H1 (cell line): ENCODE measurements around the gene HS6ST2. TPM values are rescaled to one million over a fixed set of nuclear protein-coding genes. Genes with fewer than 3 reads are reported as not detected.

Source experiments
- CTCF ChIA-PET: fragments of 300-600 bp; sonication (Branson Sonifier 250); formaldehyde crosslinking; loops from one replicate; lab custom pipeline; 2021; ENCODE audit not compliant: partially characterized antibody; lab: Charles Lee
- POLR2A ChIA-PET: fragments of 300-600 bp; sonication (Branson Sonifier 250); formaldehyde crosslinking; loops from one replicate; lab custom pipeline; 2021; ENCODE audit warnings: inconsistent platforms; ENCODE audit not compliant: partially characterized antibody; lab: Charles Lee
- DNase-seq, 2 experiments: peaks; one replicate each; pipeline versions ENCODE4 v3.0.0 to v3.0.0-alpha.2; 2010 to 2022; ENCODE audit warnings: low spot score in 2 of 2, low read depth in 1 of 2, mixed read lengths in 1 of 2
- FAIRE-seq: peaks from 2 replicates; lab custom pipeline; 2011; peaks lifted over from hg19 to GRCh38; lab: Jason Lieb, UNC
- H2AFZ ChIP-seq: 2 replicates; pipeline ENCODE4 v1.8.1; 2012; ENCODE audit warnings: low read length, inconsistent platforms
- H2AK5ac ChIP-seq: 2 replicates; pipeline ENCODE4 v1.6.1; 2013; ENCODE audit warnings: low read depth, low read length
- H2BK120ac ChIP-seq: replicated peaks from 2 replicates; pipeline ENCODE3; 2013; ENCODE audit warnings: low read depth, low read length, inconsistent platforms
- H2BK12ac ChIP-seq: 2 replicates; pipeline ENCODE4 v1.6.1; 2013; ENCODE audit warnings: low read depth, low read length
- H2BK15ac ChIP-seq: 2 replicates; pipeline ENCODE4 v1.6.1; 2013; ENCODE audit warnings: low read length
- H2BK20ac ChIP-seq: 2 replicates; pipeline ENCODE4 v1.6.1; 2013; ENCODE audit warnings: low read length
- H2BK5ac ChIP-seq: 2 replicates; pipeline ENCODE4 v1.6.1; 2013; ENCODE audit warnings: low read depth, low read length
- H3K14ac ChIP-seq: 2 replicates; pipeline ENCODE4 v1.6.1; 2013; ENCODE audit warnings: inconsistent platforms; ENCODE audit not compliant: insufficient read length
- H3K18ac ChIP-seq: 2 replicates; pipeline ENCODE4 v1.6.1; 2013; ENCODE audit warnings: low read length; ENCODE audit errors: extremely low read depth
- H3K23ac ChIP-seq: 2 replicates; pipeline ENCODE4 v1.6.1; 2013; ENCODE audit warnings: inconsistent platforms; ENCODE audit not compliant: insufficient read length
- H3K23me2 ChIP-seq: 2 replicates; pipeline ENCODE4 v1.6.1; 2013; ENCODE audit warnings: low read depth, low read length
- H3K27ac ChIP-seq: 2 replicates; pipeline ENCODE4 v1.6.1; 2011; ENCODE audit warnings: low read depth, low read length, inconsistent platforms
- H3K27me3 ChIP-seq, 4 experiments: replicated peaks in 1 of 4; 1 replicate in 1 of 4; 2 replicates in 3 of 4; pipeline versions ENCODE4 v1.6.1 to v1.8.1; 2011 to 2013; ENCODE audit warnings: low read length in 3 of 4, mild to moderate bottlenecking in 3 of 4, inconsistent platforms in 2 of 4, mixed read lengths in 2 of 4, moderate library complexity in 1 of 4; ENCODE audit not compliant: control insufficient read depth in 3 of 4, insufficient read depth in 3 of 4; ENCODE audit errors: extremely low read depth in 1 of 4
- H3K36me3 ChIP-seq, 4 experiments: 2 replicates each; pipeline versions ENCODE4 v1.6.1 to v1.8.1; 2011 to 2013; ENCODE audit warnings: mild to moderate bottlenecking in 4 of 4, low read length in 3 of 4, moderate library complexity in 2 of 4, control low read depth in 1 of 4, inconsistent platforms in 1 of 4; ENCODE audit not compliant: insufficient read depth in 4 of 4, control insufficient read depth in 2 of 4
- H3K4ac ChIP-seq: replicated peaks from 2 replicates; pipeline ENCODE3; 2013; ENCODE audit warnings: low read length, low read depth, mixed read lengths, inconsistent platforms; ENCODE audit not compliant: insufficient read length
- H3K4me1 ChIP-seq, 4 experiments: replicated peaks in 1 of 4; 1 replicate in 1 of 4; 2 replicates in 3 of 4; pipeline versions ENCODE4 v1.6.1 to v1.8.1; 2011 to 2013; ENCODE audit warnings: low read length in 3 of 4, inconsistent platforms in 2 of 4, mixed read lengths in 1 of 4; ENCODE audit not compliant: insufficient read depth in 4 of 4, control insufficient read depth in 3 of 4
- H3K4me2 ChIP-seq, 2 experiments: 2 replicates each; pipeline versions ENCODE4 v1.6.1 to v1.8.1; 2011 to 2013; ENCODE audit warnings: low read depth in 2 of 2, low read length in 2 of 2, control low read depth in 1 of 2, inconsistent platforms in 1 of 2, mild to moderate bottlenecking in 1 of 2; ENCODE audit not compliant: insufficient read depth in 1 of 2
- H3K4me3 ChIP-seq, 4 experiments: fragments of 200-600, 300-600 bp in 1 of 4; sonication (generic), shearing (Covaris generic), sonication (Bioruptor Twin) in 1 of 4; 2 replicates each; pipeline versions ENCODE4 v1.5.1 to v1.8.1; 2011 to 2016; ENCODE audit warnings: low read length in 4 of 4, low read depth in 3 of 4, control low read depth in 2 of 4, inconsistent platforms in 2 of 4, mild to moderate bottlenecking in 2 of 4, mixed read lengths in 1 of 4, moderate library complexity in 1 of 4; ENCODE audit not compliant: insufficient read depth in 2 of 4; ENCODE audit errors: extremely low read depth in 1 of 4
- H3K56ac ChIP-seq: replicated peaks from 2 replicates; pipeline ENCODE3; 2013; ENCODE audit warnings: low read depth, mild to moderate bottlenecking, mixed read lengths, low read length, inconsistent platforms; ENCODE audit not compliant: insufficient read length
- H3K79me1 ChIP-seq: 2 replicates; pipeline ENCODE4 v1.6.1; 2013; ENCODE audit warnings: low read depth, low read length, control low read depth
- H3K79me2 ChIP-seq, 2 experiments: 2 replicates each; pipeline versions ENCODE4 v1.6.1 to v1.8.1; 2012 to 2013; ENCODE audit warnings: low read length in 2 of 2, mild to moderate bottlenecking in 2 of 2, inconsistent platforms in 1 of 2; ENCODE audit not compliant: insufficient read depth in 2 of 2, control insufficient read depth in 1 of 2
- H3K9ac ChIP-seq, 4 experiments: replicated peaks in 1 of 4; 1 replicate in 1 of 4; 2 replicates in 3 of 4; pipeline versions ENCODE4 v1.6.1 to v1.8.1; 2011 to 2013; ENCODE audit warnings: low read depth in 3 of 4, low read length in 3 of 4, control low read depth in 2 of 4, mild to moderate bottlenecking in 2 of 4, moderate library complexity in 2 of 4, inconsistent platforms in 1 of 4; ENCODE audit errors: extremely low read depth in 1 of 4
- H3K9me3 ChIP-seq, 2 experiments: 2 replicates each; pipeline versions ENCODE4 v1.6.1 to v1.8.1; 2012 to 2013; ENCODE audit warnings: mild to moderate bottlenecking in 2 of 2, moderate library complexity in 2 of 2, control low read depth in 1 of 2, inconsistent platforms in 1 of 2, low read depth in 1 of 2, low read length in 1 of 2, mixed read lengths in 1 of 2; ENCODE audit not compliant: insufficient read depth in 2 of 2
- H4K20me1 ChIP-seq, 2 experiments: replicated peaks in 1 of 2; 2 replicates each; pipeline versions ENCODE3 to v1.8.1; 2011 to 2013; ENCODE audit warnings: inconsistent platforms in 2 of 2, low read length in 2 of 2, mild to moderate bottlenecking in 1 of 2; ENCODE audit not compliant: insufficient read depth in 2 of 2, control insufficient read depth in 1 of 2
- H4K5ac ChIP-seq: 2 replicates; pipeline ENCODE4 v1.6.1; 2013; ENCODE audit warnings: low read length, low read depth, mixed read lengths, inconsistent platforms; ENCODE audit not compliant: insufficient read length
- H4K8ac ChIP-seq: 2 replicates; pipeline ENCODE4 v1.8.0; 2013; ENCODE audit warnings: mild to moderate bottlenecking, moderate library complexity, low read length, inconsistent platforms; ENCODE audit not compliant: insufficient read depth; ENCODE audit errors: extremely low read depth
- H4K91ac ChIP-seq: replicated peaks from 2 replicates; pipeline ENCODE3; 2013; ENCODE audit warnings: low read length, mixed read lengths, inconsistent platforms; ENCODE audit not compliant: insufficient read length
- KDM4A ChIP-seq: IDR thresholded peaks from one replicate; pipeline ENCODE4 v1.7.1; 2012; ENCODE audit warnings: low read depth, mild to moderate bottlenecking, moderate library complexity, low read length, inconsistent platforms; ENCODE audit not compliant: severe bottlenecking
- whole genome bisulfite sequencing, 2 experiments: shearing (Covaris generic) in 1 of 2; methylation state at CpG; one replicate each; pipeline versions ENCODE4 v1.1.6 to v1.1.7; 2013 to 2015; ENCODE audit warnings: low lambda C conversion rate in 2 of 2, mixed read lengths in 2 of 2, inconsistent platforms in 1 of 2, low coverage in 1 of 2, missing lambda C conversion rate in 1 of 2; ENCODE audit not compliant: insufficient replicate concordance in 2 of 2, insufficient coverage in 1 of 2, insufficient read length in 1 of 2; ENCODE audit errors: extremely low coverage in 1 of 2, missing lambda C conversion rate in 1 of 2; 5-methylcytosine and 5-hydroxymethylcytosine counted together
- polyA plus RNA-seq, 7 experiments: library from polyadenylated mRNA; depleted of rRNA in 3 of 7; stranded (reverse) in 5 of 7; unstranded in 2 of 7; fragments of >200 nt in 5 of 7; fragments of 200-250 nt in 2 of 7; gene quantifications; 1 replicate in 5 of 7; 2 replicates in 1 of 7; 4 replicates in 1 of 7; pipeline versions ENCODE4 v1.2.1 to v1.2.3, GENCODE V29; 2011 to 2013; ENCODE audit warnings: missing spikeins in 2 of 7, mixed read lengths in 2 of 7
- total RNA-seq: library from RNA; stranded (reverse); fragmentation: NEBNext Ultra II Directional; extraction: Animal tissue kit (Norgen Biotek cat#: 25700); gene quantifications from 2 replicates; pipeline ENCODE4 v1.2.1, GENCODE V29; 2021

Gene HS6ST2
- total and polyA plus RNA-seq, 2 of the 8 experiments (the other 6 are each of a cell fraction or from before 2014, with no cell fraction given), result 3.9 TPM

- H3K23me2 ChIP-seq, result peaks cover 16% of the 10 kb centered on the region; the same call in 1 of the 2 replicates
- H2BK5ac ChIP-seq, result no peak overlapping the region
- no peaks in the 10 kb centered on the region for H4K20me1 ChIP-seq
- no peak overlapping the region for H2AK5ac ChIP-seq
- H3K27ac ChIP-seq, result no peak overlapping the region
- H2BK120ac ChIP-seq, result no peak overlapping the region
- POLR2A ChIA-PET, result no interaction called here
- no peak overlapping the region for H3K14ac ChIP-seq
- no peak overlapping the region for H4K8ac ChIP-seq
- no peak overlapping the region for H3K4me2 ChIP-seq
- H3K9ac ChIP-seq, result no peak overlapping the region
- H4K91ac ChIP-seq, result no peak overlapping the region
- H2BK12ac ChIP-seq, result no peak overlapping the region
- H2AFZ ChIP-seq, result no peak overlapping the region
- H3K4me1 ChIP-seq, result peaks cover 0 to 5% (median 0%) of the 10 kb centered on the region in 4 experiments; a peak in 3 of 7 replicates
- H3K79me1 ChIP-seq, result no peaks in the 10 kb centered on the region
- no peak overlapping the region for H3K23ac ChIP-seq
- no peak overlapping the region for H2BK20ac ChIP-seq
- no peaks in the 10 kb centered on the region for H3K36me3 ChIP-seq
- no peaks in the 10 kb centered on the region for H3K9me3 ChIP-seq
- whole genome bisulfite sequencing, 2 experiments, result 51% methylated on average over 7 of the region's 7 CpGs; no CpG with 5 or more reads in 1 of the 2 experiments
- no peak overlapping the region for H3K18ac ChIP-seq
- FAIRE-seq, result peak; percentile 32
- no peak overlapping the region for H3K56ac ChIP-seq
- TF ChIP-seq KDM4A, result no peak
- H3K79me2 ChIP-seq, result no peaks in the 10 kb centered on the region
- no peak overlapping the region for H2BK15ac ChIP-seq
- no peak overlapping the region for H3K4ac ChIP-seq
- CTCF ChIA-PET, result interaction anchor here (1.1 kb wide), 1 partner anchor 218 kb away, joined by 3 read pairs; no protein-coding TSS in a partner anchor
- no peak overlapping the region for H4K5ac ChIP-seq
- no peak for DNase-seq
- peaks cover 10 to 32% (median 30%) of the 10 kb centered on the region in 4 experiments for H3K27me3 ChIP-seq
- H3K4me3 ChIP-seq, result no peak overlapping the region
Observed at GRCh38 chrX:132953354-132953753, 5.1 kb downstream of the HS6ST2 start.
